ENCODE data around the gene MDFI.

DNA sequence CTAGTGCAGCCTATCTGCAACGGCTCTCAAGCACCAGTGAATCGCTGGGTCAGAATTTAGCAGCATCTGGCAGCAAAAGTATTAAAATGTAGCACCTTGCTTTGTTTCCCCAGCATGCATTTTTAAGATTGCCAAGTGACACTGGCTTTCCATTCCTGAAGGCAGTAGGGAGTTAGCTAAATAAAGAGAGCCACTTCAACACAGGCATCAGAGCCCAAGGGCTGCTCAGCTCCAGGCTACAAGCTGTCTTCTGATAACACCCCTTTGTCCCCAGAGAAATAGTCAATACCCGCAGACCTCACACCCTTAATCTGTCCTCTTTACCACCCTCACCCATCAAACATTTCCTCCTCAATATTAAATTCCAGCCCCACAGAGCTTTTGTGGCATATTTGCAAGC is 19.7 kb upstream of the MDFI start:
- TF ChIP-seq, protein P1, sequence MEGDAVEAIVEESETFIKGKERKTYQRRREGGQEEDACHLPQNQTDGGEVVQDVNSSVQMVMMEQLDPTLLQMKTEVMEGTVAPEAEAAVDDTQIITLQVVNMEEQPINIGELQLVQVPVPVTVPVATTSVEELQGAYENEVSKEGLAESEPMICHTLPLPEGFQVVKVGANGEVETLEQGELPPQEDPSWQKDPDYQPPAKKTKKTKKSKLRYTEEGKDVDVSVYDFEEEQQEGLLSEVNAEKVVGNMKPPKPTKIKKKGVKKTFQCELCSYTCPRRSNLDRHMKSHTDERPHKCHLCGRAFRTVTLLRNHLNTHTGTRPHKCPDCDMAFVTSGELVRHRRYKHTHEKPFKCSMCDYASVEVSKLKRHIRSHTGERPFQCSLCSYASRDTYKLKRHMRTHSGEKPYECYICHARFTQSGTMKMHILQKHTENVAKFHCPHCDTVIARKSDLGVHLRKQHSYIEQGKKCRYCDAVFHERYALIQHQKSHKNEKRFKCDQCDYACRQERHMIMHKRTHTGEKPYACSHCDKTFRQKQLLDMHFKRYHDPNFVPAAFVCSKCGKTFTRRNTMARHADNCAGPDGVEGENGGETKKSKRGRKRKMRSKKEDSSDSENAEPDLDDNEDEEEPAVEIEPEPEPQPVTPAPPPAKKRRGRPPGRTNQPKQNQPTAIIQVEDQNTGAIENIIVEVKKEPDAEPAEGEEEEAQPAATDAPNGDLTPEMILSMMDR (conservative IDR thresholded peaks at IDR 0.05; ENCODE audit: low read depth in 2 of 2) = no peak
- TF ChIP-seq JUNB (IDR thresholded peaks at IDR 0.05; ENCODE audit: unreplicated experiment) (no peak), EZH2 (IDR thresholded peaks at IDR 0.05; ENCODE audit: low read depth, unreplicated experiment) (no peak), POLR2AphosphoS5 (IDR thresholded peaks at IDR 0.05; ENCODE audit: low read depth) (no peak), EZH2phosphoT487 (IDR thresholded peaks at IDR 0.05; ENCODE audit: unreplicated experiment) (no peak), CREB1 (CRISPR knock-in tag; IDR thresholded peaks at IDR 0.05; ENCODE audit: low read depth) (no peak), NANOG (IDR thresholded peaks at IDR 0.05; ENCODE audit: borderline replicate concordance) (no peak)
- TF ChIP-seq, protein P2, sequence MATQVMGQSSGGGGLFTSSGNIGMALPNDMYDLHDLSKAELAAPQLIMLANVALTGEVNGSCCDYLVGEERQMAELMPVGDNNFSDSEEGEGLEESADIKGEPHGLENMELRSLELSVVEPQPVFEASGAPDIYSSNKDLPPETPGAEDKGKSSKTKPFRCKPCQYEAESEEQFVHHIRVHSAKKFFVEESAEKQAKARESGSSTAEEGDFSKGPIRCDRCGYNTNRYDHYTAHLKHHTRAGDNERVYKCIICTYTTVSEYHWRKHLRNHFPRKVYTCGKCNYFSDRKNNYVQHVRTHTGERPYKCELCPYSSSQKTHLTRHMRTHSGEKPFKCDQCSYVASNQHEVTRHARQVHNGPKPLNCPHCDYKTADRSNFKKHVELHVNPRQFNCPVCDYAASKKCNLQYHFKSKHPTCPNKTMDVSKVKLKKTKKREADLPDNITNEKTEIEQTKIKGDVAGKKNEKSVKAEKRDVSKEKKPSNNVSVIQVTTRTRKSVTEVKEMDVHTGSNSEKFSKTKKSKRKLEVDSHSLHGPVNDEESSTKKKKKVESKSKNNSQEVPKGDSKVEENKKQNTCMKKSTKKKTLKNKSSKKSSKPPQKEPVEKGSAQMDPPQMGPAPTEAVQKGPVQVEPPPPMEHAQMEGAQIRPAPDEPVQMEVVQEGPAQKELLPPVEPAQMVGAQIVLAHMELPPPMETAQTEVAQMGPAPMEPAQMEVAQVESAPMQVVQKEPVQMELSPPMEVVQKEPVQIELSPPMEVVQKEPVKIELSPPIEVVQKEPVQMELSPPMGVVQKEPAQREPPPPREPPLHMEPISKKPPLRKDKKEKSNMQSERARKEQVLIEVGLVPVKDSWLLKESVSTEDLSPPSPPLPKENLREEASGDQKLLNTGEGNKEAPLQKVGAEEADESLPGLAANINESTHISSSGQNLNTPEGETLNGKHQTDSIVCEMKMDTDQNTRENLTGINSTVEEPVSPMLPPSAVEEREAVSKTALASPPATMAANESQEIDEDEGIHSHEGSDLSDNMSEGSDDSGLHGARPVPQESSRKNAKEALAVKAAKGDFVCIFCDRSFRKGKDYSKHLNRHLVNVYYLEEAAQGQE (IDR thresholded peaks at IDR 0.05; ENCODE audit: unreplicated experiment) = no peak
